ENCODE results near the gene PPP2R1B. TPM values are rescaled to one million over a fixed set of nuclear protein-coding genes. Genes with fewer than 3 reads are reported as not detected.

PPP2R1B gene
- total RNA-seq, 1 donor from 2014 or later = 58.1 TPM

GRCh38 chr11:111683806-111684205 lies 82.4 kb downstream of the PPP2R1B start:
- Mint-ChIP-seq H3K36me3 (ENCODE audit: low read depth) (no peaks in the 10 kb centered on the region), H3K4me3 (no peak overlapping the region), H3K27me3 (ENCODE audit: insufficient read depth) (no peaks in the 10 kb centered on the region), H3K4me1 (ENCODE audit: low read depth) (no peaks in the 10 kb centered on the region), H3K27ac (no peak overlapping the region), H3K9me3 (no peaks in the 10 kb centered on the region)
- intact Hi-C loops (cut with micrococcal nuclease) = no loop called here
- no peak for DNase-seq (ENCODE audit: low spot score)

GRCh38 chr11:111680486-111681175 lies 85.6 kb downstream of the PPP2R1B start:
- Mint-ChIP-seq H3K27me3 (ENCODE audit: insufficient read depth) (no peaks in the 10 kb centered on the region), H3K9me3 (no peaks in the 10 kb centered on the region), H3K27ac (no peak overlapping the region), H3K4me3 (no peak overlapping the region), H3K4me1 (ENCODE audit: low read depth) (no peaks in the 10 kb centered on the region), H3K36me3 (ENCODE audit: low read depth) (no peaks in the 10 kb centered on the region)
- intact Hi-C loops (cut with micrococcal nuclease) = no loop called here
- no peak for DNase-seq (ENCODE audit: low spot score)

Other genes with a start within 250 kb of the PPP2R1B start
- gene LAYN, start 225.7 kb downstream of the PPP2R1B start, total RNA-seq = 7.5 and 8.0 TPM in 2 replicates
- gene SIK2, start 163.9 kb downstream of the PPP2R1B start, total RNA-seq = 8.4 and 10.0 TPM in 2 replicates
- 29.3 and 31.8 TPM in 2 replicates for gene ALG9, start 105.2 kb upstream of the PPP2R1B start, total RNA-seq
- 7.9 and 9.4 TPM in 2 replicates for gene FDXACB1, start 112.8 kb upstream of the PPP2R1B start, total RNA-seq
- 17.7 and 22.3 TPM in 2 replicates for gene CFAP68, start 113.2 kb upstream of the PPP2R1B start, total RNA-seq
- not detected in 2 replicates for gene CRYAB, start 145.4 kb upstream of the PPP2R1B start, total RNA-seq
- not detected in 2 replicates for gene HSPB2, start 146.3 kb upstream of the PPP2R1B start, total RNA-seq
- gene C11orf52, start 152.5 kb upstream of the PPP2R1B start, total RNA-seq = not detected in 2 replicates
- 15.2 and 16.0 TPM in 2 replicates for gene DIXDC1, start 171.0 kb upstream of the PPP2R1B start, total RNA-seq